ENCODE measurements around the gene HTR3C.
"Not testable (repeated sequence)": the region's sequence is repeated elsewhere in the genome, so short reads cannot be mapped to it uniquely, and the experiment has no call there.

Gene HTR3C

DNA sequence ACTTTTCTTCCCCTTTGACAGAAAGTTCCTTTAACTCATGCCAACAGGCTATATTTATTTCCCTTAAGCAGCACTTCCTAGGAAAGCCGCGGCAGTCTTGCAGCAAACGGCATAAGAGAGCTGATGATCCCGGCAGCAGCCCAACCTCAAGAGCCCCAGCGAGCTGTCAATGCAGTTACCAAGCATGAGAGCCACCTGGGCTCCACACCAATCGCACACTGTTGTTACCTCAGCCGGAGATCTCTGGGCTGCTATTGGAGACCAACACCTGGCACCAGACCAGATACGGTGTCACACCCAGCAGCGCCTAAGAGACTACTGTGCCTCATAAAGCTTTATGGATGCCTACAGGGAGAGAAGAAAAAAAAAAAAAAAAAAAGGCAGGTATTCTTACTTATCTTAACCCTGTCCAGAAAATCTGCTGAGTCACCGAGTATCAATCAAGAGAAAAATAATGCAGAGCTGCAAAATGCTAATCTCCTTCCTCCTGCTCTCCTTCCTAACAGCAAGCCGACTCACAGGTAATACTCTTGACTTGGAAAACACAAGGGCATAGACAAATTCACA lies 46.8 kb upstream of the HTR3C start:
- no peak overlapping the region for H2AFZ ChIP-seq (ENCODE audit: low read length)
- peaks cover 11% of the 10 kb centered on the region; the same call in 1 of the 2 replicates for H3F3A ChIP-seq (ENCODE audit: insufficient read depth, low read length)
- no peak overlapping the region for H3K9ac ChIP-seq (ENCODE audit: low read length)
- no peaks in the 10 kb centered on the region for H3K9me3 ChIP-seq (replicated peaks; ENCODE audit: insufficient read depth, low read length)
- H3K4me1 ChIP-seq (ENCODE audit: low read length) = no peaks in the 10 kb centered on the region
- no peaks in the 10 kb centered on the region for H3K9me2 ChIP-seq (replicated peaks; ENCODE audit: insufficient read depth, low read length)
- no peaks in the 10 kb centered on the region for H3K27me3 ChIP-seq (replicated peaks; ENCODE audit: insufficient read depth, low read length)
- H3K36me3 ChIP-seq (replicated peaks; ENCODE audit: insufficient read depth, low read length) = no peaks in the 10 kb centered on the region; the same call in 1 of the 2 replicates
- DNase-seq = peak; percentile 96
- TF ChIP-seq, protein P1, sequence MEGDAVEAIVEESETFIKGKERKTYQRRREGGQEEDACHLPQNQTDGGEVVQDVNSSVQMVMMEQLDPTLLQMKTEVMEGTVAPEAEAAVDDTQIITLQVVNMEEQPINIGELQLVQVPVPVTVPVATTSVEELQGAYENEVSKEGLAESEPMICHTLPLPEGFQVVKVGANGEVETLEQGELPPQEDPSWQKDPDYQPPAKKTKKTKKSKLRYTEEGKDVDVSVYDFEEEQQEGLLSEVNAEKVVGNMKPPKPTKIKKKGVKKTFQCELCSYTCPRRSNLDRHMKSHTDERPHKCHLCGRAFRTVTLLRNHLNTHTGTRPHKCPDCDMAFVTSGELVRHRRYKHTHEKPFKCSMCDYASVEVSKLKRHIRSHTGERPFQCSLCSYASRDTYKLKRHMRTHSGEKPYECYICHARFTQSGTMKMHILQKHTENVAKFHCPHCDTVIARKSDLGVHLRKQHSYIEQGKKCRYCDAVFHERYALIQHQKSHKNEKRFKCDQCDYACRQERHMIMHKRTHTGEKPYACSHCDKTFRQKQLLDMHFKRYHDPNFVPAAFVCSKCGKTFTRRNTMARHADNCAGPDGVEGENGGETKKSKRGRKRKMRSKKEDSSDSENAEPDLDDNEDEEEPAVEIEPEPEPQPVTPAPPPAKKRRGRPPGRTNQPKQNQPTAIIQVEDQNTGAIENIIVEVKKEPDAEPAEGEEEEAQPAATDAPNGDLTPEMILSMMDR (IDR thresholded peaks at IDR 0.05; ENCODE audit: low read length) = no peak
- no peak for TF ChIP-seq EZH2 (optimal IDR thresholded peaks at IDR 0.05; ENCODE audit: low read depth, low read length)
- TF ChIP-seq EZH2phosphoT487 (IDR thresholded peaks at IDR 0.05; ENCODE audit: low read length) = no peak
- H3K79me2 ChIP-seq (ENCODE audit: low read length) = no peaks in the 10 kb centered on the region
- peak overlapping the region; percentile 22 for H3K4me2 ChIP-seq (ENCODE audit: low read depth, low read length)
- H3K4me3 ChIP-seq (ENCODE audit: low read length) = no peak overlapping the region
- no peaks in the 10 kb centered on the region for H4K20me1 ChIP-seq (ENCODE audit: insufficient read depth, low read length)
- H3K27ac ChIP-seq (ENCODE audit: low read length) = peak overlapping the region; percentile 13; the same call in 1 of the 2 replicates

DNA sequence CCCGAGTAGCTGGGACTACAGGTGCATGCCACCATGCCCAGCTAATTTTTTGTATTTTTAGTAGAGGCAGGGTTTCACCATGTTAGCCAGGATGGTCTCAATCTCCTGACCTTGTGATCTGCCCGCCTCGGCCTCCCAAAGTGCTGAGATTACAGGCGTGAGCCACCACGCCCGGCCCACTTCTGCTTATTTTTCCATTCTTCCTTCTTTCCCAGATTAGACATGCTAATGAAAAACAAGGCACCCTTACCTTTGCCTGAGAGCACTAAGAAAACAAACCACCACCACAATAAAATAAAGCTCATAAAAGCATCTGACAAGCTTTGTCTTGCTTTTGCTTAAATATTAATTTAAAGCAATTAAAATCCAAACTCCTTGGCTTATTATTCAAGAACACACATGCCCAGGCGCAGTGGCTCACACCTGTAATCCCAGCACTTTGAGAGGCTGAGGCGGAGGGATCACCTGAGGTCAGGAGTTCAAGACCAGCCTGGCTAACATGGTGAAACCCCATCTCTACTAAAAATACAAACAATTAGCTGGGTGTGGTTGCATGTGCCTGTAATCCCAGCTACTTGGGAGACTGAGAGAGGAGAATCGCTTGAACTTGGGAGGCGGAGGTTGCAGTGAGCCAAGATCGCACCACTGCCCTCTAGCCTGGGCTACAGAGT lies 45.6 kb upstream of the HTR3C start:
- H3K36me3 ChIP-seq (replicated peaks; ENCODE audit: insufficient read depth, low read length); H3K27ac ChIP-seq (ENCODE audit: low read length); H3K4me1 ChIP-seq (ENCODE audit: low read length): not testable (repeated sequence)

DNA sequence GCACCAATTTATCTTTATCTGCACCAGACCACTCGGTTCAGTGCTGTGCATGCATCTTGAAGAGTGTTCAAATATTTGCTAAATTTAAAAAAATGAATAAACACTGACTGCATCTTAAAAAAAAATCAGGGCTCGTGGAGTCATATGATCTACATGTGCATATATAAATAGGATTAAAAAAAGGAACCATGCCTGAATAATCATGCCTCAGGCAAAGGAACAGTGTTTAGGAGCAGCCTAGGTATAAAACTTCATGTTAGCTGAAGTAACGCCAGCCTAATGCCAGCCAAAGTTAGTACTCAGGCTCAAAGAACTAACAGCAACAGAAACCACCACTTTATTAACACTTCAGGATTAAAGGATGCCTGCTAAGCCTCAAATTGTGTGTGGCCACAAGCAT lies 44.7 kb upstream of the HTR3C start:
- Histone ChIP-seq H3K9ac (ENCODE audit: low read length) (no peak overlapping the region), H2AFZ (ENCODE audit: low read length) (no peak overlapping the region), H3K9me3 (replicated peaks; ENCODE audit: insufficient read depth, low read length) (no peaks in the 10 kb centered on the region), H3K27me3 (replicated peaks; ENCODE audit: insufficient read depth, low read length) (no peaks in the 10 kb centered on the region), H3K4me1 (ENCODE audit: low read length) (no peaks in the 10 kb centered on the region), H3K27ac (ENCODE audit: low read length) (no peak overlapping the region), H3K4me3 (ENCODE audit: low read length) (no peak overlapping the region), H3F3A (ENCODE audit: insufficient read depth, low read length) (peaks cover 11% of the 10 kb centered on the region; the same call in 1 of the 2 replicates), H3K36me3 (replicated peaks; ENCODE audit: insufficient read depth, low read length) (no peaks in the 10 kb centered on the region; the same call in 1 of the 2 replicates), H4K20me1 (ENCODE audit: insufficient read depth, low read length) (no peaks in the 10 kb centered on the region), H3K9me2 (replicated peaks; ENCODE audit: insufficient read depth, low read length) (no peaks in the 10 kb centered on the region), H3K4me2 (ENCODE audit: low read depth, low read length) (no peak overlapping the region), H3K79me2 (ENCODE audit: low read length) (no peaks in the 10 kb centered on the region)
- no peak for TF ChIP-seq EZH2 (optimal IDR thresholded peaks at IDR 0.05; ENCODE audit: low read depth, low read length)
- no peak for TF ChIP-seq EZH2phosphoT487 (IDR thresholded peaks at IDR 0.05; ENCODE audit: low read length)
- TF ChIP-seq, protein P1 (IDR thresholded peaks at IDR 0.05; ENCODE audit: low read length) = no peak
- no peak for DNase-seq

More for the DNA sequence above, 45.6 kb upstream of the HTR3C start:
- H3F3A ChIP-seq (ENCODE audit: insufficient read depth, low read length) = peaks cover 11% of the 10 kb centered on the region; the same call in 1 of the 2 replicates
- H3K9me2 ChIP-seq (replicated peaks; ENCODE audit: insufficient read depth, low read length); H3K27me3 ChIP-seq (replicated peaks; ENCODE audit: insufficient read depth, low read length); H2AFZ ChIP-seq (ENCODE audit: low read length); H3K9ac ChIP-seq (ENCODE audit: low read length); H4K20me1 ChIP-seq (ENCODE audit: insufficient read depth, low read length); H3K4me2 ChIP-seq (ENCODE audit: low read depth, low read length); H3K79me2 ChIP-seq (ENCODE audit: low read length); DNase-seq; H3K9me3 ChIP-seq (replicated peaks; ENCODE audit: insufficient read depth, low read length); H3K4me3 ChIP-seq (ENCODE audit: low read length): not testable (repeated sequence)
